ENCODE data around the gene TTC29.

The TTC29 gene

GRCh38 chr4:146945556-146946374 is at the start of gene TTC29:
TTC29 (minus strand) TSS chr4:146945864; CDS start chr4:146939895, 5,969 bp downstream.
- peak; percentile 94 for DNase-seq (ENCODE audit: low spot score)

- DNase-seq (ENCODE audit: low spot score) = no peak
Measured at GRCh38 chr4:146981651-146982050, 36.0 kb upstream of the TTC29 start.

- DNase-seq (ENCODE audit: low spot score) = no peak
Measured at GRCh38 chr4:146978641-146979040, 33.0 kb upstream of the TTC29 start.

GRCh38 chr4:146976145-146976544 is 30.5 kb upstream of the TTC29 start:
- DNase-seq (ENCODE audit: low spot score) = no peak

GRCh38 chr4:146975527-146975926 is 29.9 kb upstream of the TTC29 start:
- DNase-seq (ENCODE audit: low spot score) = no peak

- no peak for DNase-seq (ENCODE audit: low spot score)
Measured at GRCh38 chr4:146975036-146975435, 29.4 kb upstream of the TTC29 start.

GRCh38 chr4:146972036-146972435 is 26.4 kb upstream of the TTC29 start:
- no peak for DNase-seq (ENCODE audit: low spot score)

- no peak for DNase-seq (ENCODE audit: low spot score)
Measured at GRCh38 chr4:146969126-146969525, 23.5 kb upstream of the TTC29 start.

GRCh38 chr4:146960634-146961033 is 15.0 kb upstream of the TTC29 start:
- no peak for DNase-seq (ENCODE audit: low spot score)

- DNase-seq (ENCODE audit: low spot score) = no peak
Measured at GRCh38 chr4:146959692-146960091, 14.0 kb upstream of the TTC29 start.

- peak; percentile 14 for DNase-seq (ENCODE audit: low spot score)
Measured at GRCh38 chr4:146957237-146957636, 11.6 kb upstream of the TTC29 start.

- DNase-seq (ENCODE audit: low spot score) = no peak
Measured at GRCh38 chr4:146952896-146953295, 7.2 kb upstream of the TTC29 start.

- no peak for DNase-seq (ENCODE audit: low spot score)
Measured at GRCh38 chr4:146949559-146949958, 3.9 kb upstream of the TTC29 start.

GRCh38 chr4:146943691-146944375 is 1.8 kb downstream of the TTC29 start:
- DNase-seq (ENCODE audit: low spot score) = no peak

- no peak for DNase-seq (ENCODE audit: low spot score)
Measured at GRCh38 chr4:146932116-146932515, 13.5 kb downstream of the TTC29 start.

GRCh38 chr4:146930673-146931072 is 15.0 kb downstream of the TTC29 start:
- DNase-seq (ENCODE audit: low spot score) = no peak

- DNase-seq (ENCODE audit: low spot score) = no peak
Measured at GRCh38 chr4:146927695-146928094, 18.0 kb downstream of the TTC29 start.

- peak; percentile 8 for DNase-seq (ENCODE audit: low spot score)
Measured at GRCh38 chr4:146916479-146917076, 29.1 kb downstream of the TTC29 start.

- DNase-seq (ENCODE audit: low spot score) = no peak
Measured at GRCh38 chr4:146915132-146915531, 30.5 kb downstream of the TTC29 start.

- no peak for DNase-seq (ENCODE audit: low spot score)
Measured at GRCh38 chr4:146900295-146900694, 45.4 kb downstream of the TTC29 start.

- DNase-seq (ENCODE audit: low spot score) = no peak
Measured at GRCh38 chr4:146890301-146890700, 55.4 kb downstream of the TTC29 start.

GRCh38 chr4:146883070-146883469 is 62.6 kb downstream of the TTC29 start:
- DNase-seq (ENCODE audit: low spot score) = no peak

- no peak for DNase-seq (ENCODE audit: low spot score)
Measured at GRCh38 chr4:146857298-146857697, 88.4 kb downstream of the TTC29 start.
